ENCODE results near the gene HUS1B. TPM values are rescaled to one million over a fixed set of nuclear protein-coding genes. Genes with fewer than 3 reads are reported as not detected.
A peak's percentile ranks its signal among the peaks of the same experiment; 100 is the strongest.

HUS1B gene
- total RNA-seq, 1 experiment from 2014 or later: 1.1 TPM

- Mint-ChIP-seq H3K4me3 (no peak overlapping the region), H3K9me3 (no peaks in the 10 kb centered on the region), H3K4me1 (peaks cover 56% of the 10 kb centered on the region), H3K27me3 (ENCODE audit: low read depth) (no peaks in the 10 kb centered on the region), H3K27ac (peak overlapping the region; percentile 30; the same call in 1 of the 2 replicates), H3K36me3 (no peaks in the 10 kb centered on the region)
- TF ChIP-seq ATF2 (CRISPR knock-in tag; IDR thresholded peaks at IDR 0.05; ENCODE audit: borderline replicate concordance, low read depth): no peak
- no peak for TF ChIP-seq ZBTB43 (CRISPR knock-in tag; IDR thresholded peaks at IDR 0.05)
- no peak for TF ChIP-seq ZNF671 (CRISPR knock-in tag; IDR thresholded peaks at IDR 0.05)
- TF ChIP-seq ZNF317 (CRISPR knock-in tag; IDR thresholded peaks at IDR 0.05; ENCODE audit: borderline replicate concordance, low read depth): no peak
- TF ChIP-seq CTCF (IDR thresholded peaks at IDR 0.05): no peak
- TF ChIP-seq ZNF396 (CRISPR knock-in tag; IDR thresholded peaks at IDR 0.05; ENCODE audit: borderline replicate concordance): no peak
- no peak for TF ChIP-seq E2F4 (CRISPR knock-in tag; IDR thresholded peaks at IDR 0.05; ENCODE audit: borderline replicate concordance, low read depth)
- TF ChIP-seq ATF6 (CRISPR knock-in tag; IDR thresholded peaks at IDR 0.05): no peak
- no peak for TF ChIP-seq NR2C2 (CRISPR knock-in tag; IDR thresholded peaks at IDR 0.05)
- TF ChIP-seq PRDM15 (CRISPR knock-in tag; IDR thresholded peaks at IDR 0.05): no peak
- TF ChIP-seq SMAD4 (CRISPR knock-in tag; IDR thresholded peaks at IDR 0.05): no peak
- no peak for TF ChIP-seq ZNF416 (CRISPR knock-in tag; IDR thresholded peaks at IDR 0.05)
- no peak for TF ChIP-seq MAX (CRISPR knock-in tag; IDR thresholded peaks at IDR 0.05)
- no peak for TF ChIP-seq ZNF263 (CRISPR knock-in tag; IDR thresholded peaks at IDR 0.05; ENCODE audit: low read depth)
- TF ChIP-seq E2F5 (CRISPR knock-in tag; IDR thresholded peaks at IDR 0.05): no peak
- no peak for TF ChIP-seq ZNF512 (CRISPR knock-in tag; IDR thresholded peaks at IDR 0.05; ENCODE audit: borderline replicate concordance)
- no peak for TF ChIP-seq EMX1 (CRISPR knock-in tag; IDR thresholded peaks at IDR 0.05)
- ChIA-PET CTCF (interaction anchor here (1.4 to 3.2 kb wide), 4 partner anchors 11 to 110 kb away, joined by 3 to 27 read pairs (median 16); partner anchors contain the start of gene EXOC2), POLR2A (no interaction called here)
- no peak for ATAC-seq
- no peak for DNase-seq (ENCODE audit: low spot score)
Observed at GRCh38 chr6:703552-703951, 46.7 kb upstream of the HUS1B start.
